Karpas-422 (cell line): ENCODE data around the gene LY6G6F. TPM values are rescaled to one million over a fixed set of nuclear protein-coding genes. Genes with fewer than 3 reads are reported as not detected.

Experiments used
- DNase-seq: peaks from one replicate; pipeline ENCODE4 v3.0.0-alpha.2; 2015
- H2AFZ ChIP-seq: fragments of 200-600 bp; sonication (generic); 2 replicates; pipeline ENCODE4 v1.6.1; 2014; ENCODE audit warnings: antibody characterized with exemption, low read length, mixed read lengths
- H3K27ac ChIP-seq: fragments of 200-600 bp; sonication (generic); 2 replicates; pipeline ENCODE4 v1.5.1; 2014; ENCODE audit warnings: mild to moderate bottlenecking, low read length, moderate library complexity
- H3K27me3 ChIP-seq: fragments of 200-600 bp; sonication (generic); 2 replicates; pipeline ENCODE4 v1.6.1; 2014; ENCODE audit warnings: low read length, mixed read lengths
- H3K36me3 ChIP-seq: fragments of 200-600 bp; sonication (generic); 2 replicates; pipeline ENCODE4 v1.6.1; 2014; ENCODE audit warnings: low read length, mixed read lengths; ENCODE audit not compliant: insufficient read depth
- H3K4me1 ChIP-seq: fragments of 200-600 bp; sonication (generic); 2 replicates; pipeline ENCODE4 v1.6.1; 2014; ENCODE audit warnings: mild to moderate bottlenecking, low read length, mixed read lengths
- H3K4me2 ChIP-seq: fragments of 200-600 bp; sonication (generic); 2 replicates; pipeline ENCODE4 v1.6.1; 2014; ENCODE audit warnings: low read length, low read depth, mild to moderate bottlenecking; ENCODE audit not compliant: poor library complexity, severe bottlenecking
- H3K4me3 ChIP-seq: fragments of 200-600 bp; sonication (generic); 2 replicates; pipeline ENCODE4 v1.5.1; 2014; ENCODE audit warnings: mild to moderate bottlenecking, antibody characterized with exemption, low read length, mixed read lengths
- H3K79me2 ChIP-seq: fragments of 200-600 bp; sonication (generic); 2 replicates; pipeline ENCODE4 v1.6.1; 2014; ENCODE audit warnings: mild to moderate bottlenecking, low read length, mixed read lengths
- H3K9ac ChIP-seq: fragments of 200-600 bp; sonication (generic); 2 replicates; pipeline ENCODE4 v1.6.0; 2014; ENCODE audit warnings: low read length
- H3K9me2 ChIP-seq: fragments of 200-600 bp; sonication (generic), shearing (Covaris generic); replicated peaks from 2 replicates; pipeline ENCODE4 v1.6.0; 2014; ENCODE audit warnings: mild to moderate bottlenecking, low read length, moderate library complexity; ENCODE audit not compliant: insufficient read depth
- H3K9me3 ChIP-seq: fragments of 300-700, 200-600 bp; sonication (generic); 2 replicates; pipeline ENCODE4 v1.6.1; 2014; ENCODE audit warnings: low read length, mixed read lengths
- H4K20me1 ChIP-seq: fragments of 200-600 bp; sonication (generic); 2 replicates; pipeline ENCODE4 v1.6.1; 2014; ENCODE audit warnings: mild to moderate bottlenecking, antibody characterized with exemption, low read length, low read depth; ENCODE audit not compliant: insufficient read depth
- total RNA-seq: library from RNA; depleted of rRNA; stranded (reverse); fragments of >200 nt; shearing (Covaris generic); gene quantifications from 2 replicates; pipeline ENCODE4 v1.2.3, GENCODE V29; 2014; ENCODE audit warnings: low replicate concordance

LY6G6F gene
- total RNA-seq, 1 experiment from 2014 or later: not detected

- no peaks in the 10 kb centered on the region for H3K9me2 ChIP-seq
- H3K27ac ChIP-seq: peak overlapping the region; percentile 42; the same call in 1 of the 2 replicates
- H3K79me2 ChIP-seq: no peaks in the 10 kb centered on the region
- peaks cover 37% of the 10 kb centered on the region for H3K4me1 ChIP-seq
- peaks cover 16% of the 10 kb centered on the region for H3K36me3 ChIP-seq
- no peaks in the 10 kb centered on the region for H3K27me3 ChIP-seq
- no peaks in the 10 kb centered on the region for H4K20me1 ChIP-seq
- DNase-seq: peak; percentile 87
- peak overlapping the region; percentile 22; the same call in 1 of the 2 replicates for H3K9ac ChIP-seq
- H2AFZ ChIP-seq: no peak overlapping the region
- no peaks in the 10 kb centered on the region for H3K9me3 ChIP-seq
- H3K4me3 ChIP-seq: no peak overlapping the region
- no peak overlapping the region for H3K4me2 ChIP-seq
These were observed 21.3 kb downstream of the LY6G6F start for GRCh38 chr6:31727717-31728671.

- Histone ChIP-seq H3K4me3 (peak within 1 kb of the TSS; percentile 72), H3K79me2 (peaks cover 4% of the 10 kb centered on the region), H3K9ac (peak within 1 kb of the TSS; percentile 71), H3K36me3 (peaks cover 25% of the 10 kb centered on the region), H3K4me2 (peak within 1 kb of the TSS; percentile 92), H4K20me1 (no peaks in the 10 kb centered on the region), H3K27ac (no peak within 1 kb of the TSS), H3K27me3 (no peaks in the 10 kb centered on the region), H3K4me1 (peaks cover 40% of the 10 kb centered on the region), H3K9me3 (no peaks in the 10 kb centered on the region), H3K9me2 (no peaks in the 10 kb centered on the region), H2AFZ (peak within 1 kb of the TSS; percentile 25; the same call in 1 of the 2 replicates)
- DNase-seq: no peak
These were observed 22.3 kb downstream of the LY6G6F start, which contains the start of gene DDAH2 for GRCh38 chr6:31728767-31729514. Gene DDAH2 (minus strand): TSS chr6:31729299. CDS start chr6:31729161, 138 bp downstream.

- no peaks in the 10 kb centered on the region for H3K9me3 ChIP-seq
- H3K4me1 ChIP-seq: peaks cover 46% of the 10 kb centered on the region
- DNase-seq: peak; percentile 95
- peak overlapping the region; percentile 71 for H3K9ac ChIP-seq
- peak overlapping the region; percentile 92 for H3K4me2 ChIP-seq
- peaks cover 10% of the 10 kb centered on the region for H3K79me2 ChIP-seq
- no peaks in the 10 kb centered on the region for H4K20me1 ChIP-seq
- H3K9me2 ChIP-seq: no peaks in the 10 kb centered on the region
- no peak overlapping the region for H3K27ac ChIP-seq
- peak overlapping the region; percentile 72 for H3K4me3 ChIP-seq
- no peaks in the 10 kb centered on the region for H3K27me3 ChIP-seq
- peak overlapping the region; percentile 25; the same call in 1 of the 2 replicates for H2AFZ ChIP-seq
- H3K36me3 ChIP-seq: peaks cover 26% of the 10 kb centered on the region
These were observed 22.9 kb downstream of the LY6G6F start for GRCh38 chr6:31729515-31729978.

- peak overlapping the region; percentile 92 for H3K4me2 ChIP-seq
- H2AFZ ChIP-seq: peak overlapping the region; percentile 25; the same call in 1 of the 2 replicates
- H3K9me2 ChIP-seq: no peaks in the 10 kb centered on the region
- no peaks in the 10 kb centered on the region for H3K9me3 ChIP-seq
- H3K79me2 ChIP-seq: peaks cover 16% of the 10 kb centered on the region
- peak overlapping the region; percentile 71 for H3K9ac ChIP-seq
- H3K4me1 ChIP-seq: peaks cover 50% of the 10 kb centered on the region
- peak overlapping the region; percentile 72 for H3K4me3 ChIP-seq
- H3K27me3 ChIP-seq: no peaks in the 10 kb centered on the region
- H3K36me3 ChIP-seq: peaks cover 26% of the 10 kb centered on the region
- H3K27ac ChIP-seq: no peak overlapping the region
- H4K20me1 ChIP-seq: no peaks in the 10 kb centered on the region
- DNase-seq: peak; percentile 91
These were observed 23.4 kb downstream of the LY6G6F start for GRCh38 chr6:31729979-31730630.

GRCh38 chr6:31730631-31731086, 24.0 kb downstream of the LY6G6F start:
- Histone ChIP-seq H3K4me2 (no peak overlapping the region), H3K9me3 (no peaks in the 10 kb centered on the region), H3K4me3 (no peak overlapping the region), H4K20me1 (no peaks in the 10 kb centered on the region), H3K27me3 (no peaks in the 10 kb centered on the region), H3K4me1 (peaks cover 50% of the 10 kb centered on the region), H3K9me2 (no peaks in the 10 kb centered on the region), H2AFZ (no peak overlapping the region), H3K36me3 (peaks cover 26% of the 10 kb centered on the region), H3K9ac (no peak overlapping the region), H3K79me2 (peaks cover 22% of the 10 kb centered on the region), H3K27ac (no peak overlapping the region)
- DNase-seq: no peak

GRCh38 chr6:31732029-31732428, 25.4 kb downstream of the LY6G6F start:
- Histone ChIP-seq H3K9ac (no peak overlapping the region), H3K27me3 (no peaks in the 10 kb centered on the region), H3K4me1 (peaks cover 51% of the 10 kb centered on the region), H3K4me3 (no peak overlapping the region), H3K9me3 (no peaks in the 10 kb centered on the region), H4K20me1 (no peaks in the 10 kb centered on the region), H3K27ac (no peak overlapping the region), H3K79me2 (peaks cover 35% of the 10 kb centered on the region), H3K4me2 (no peak overlapping the region), H2AFZ (no peak overlapping the region), H3K36me3 (peaks cover 26% of the 10 kb centered on the region), H3K9me2 (no peaks in the 10 kb centered on the region)
- no peak for DNase-seq

- H3K4me3 ChIP-seq: peak overlapping the region; percentile 95; the same call in 1 of the 2 replicates
- peaks cover 26% of the 10 kb centered on the region for H3K36me3 ChIP-seq
- H3K9ac ChIP-seq: peak overlapping the region; percentile 97; the same call in 1 of the 2 replicates
- H3K79me2 ChIP-seq: peaks cover 35% of the 10 kb centered on the region
- H3K4me1 ChIP-seq: peaks cover 51% of the 10 kb centered on the region
- H3K9me2 ChIP-seq: no peaks in the 10 kb centered on the region
- no peaks in the 10 kb centered on the region for H4K20me1 ChIP-seq
- no peak overlapping the region for H2AFZ ChIP-seq
- no peak overlapping the region for H3K4me2 ChIP-seq
- H3K9me3 ChIP-seq: no peaks in the 10 kb centered on the region
- no peaks in the 10 kb centered on the region for H3K27me3 ChIP-seq
- DNase-seq: no peak
- H3K27ac ChIP-seq: peak overlapping the region; percentile 90
These were observed 27.1 kb downstream of the LY6G6F start for GRCh38 chr6:31733734-31734133.
